ENCODE results near the gene LRP1B. TPM values are rescaled to one million over a fixed set of nuclear protein-coding genes. Genes with fewer than 3 reads are reported as not detected.

The LRP1B gene
- total RNA-seq, 2 donors from 2014 or later, result 0.79 to 1.8 TPM

GRCh38 chr2:141528990-141529389, 601.8 kb downstream of the LRP1B start:
- H3K36me3 ChIP-seq (ENCODE audit: control insufficient read depth, insufficient read depth, low read length), result no peaks in the 10 kb centered on the region
- WGBS, 2 experiments (ENCODE audit: insufficient coverage in 1 of 2, insufficient read length in 1 of 2), result 82 to 86% methylated on average over 4 to 5 of the region's 5 CpGs
- Mint-ChIP-seq H3K27me3 (ENCODE audit: insufficient read depth) (no peaks in the 10 kb centered on the region), H3K36me3 (ENCODE audit: low read depth) (no peaks in the 10 kb centered on the region), H3K4me3 (no peak overlapping the region), H3K27ac (no peak overlapping the region), H3K4me1 (no peaks in the 10 kb centered on the region), H3K9me3 (no peaks in the 10 kb centered on the region)
- H3K4me3 ChIP-seq (ENCODE audit: low read length), result no peak overlapping the region
- no peaks in the 10 kb centered on the region for H3K27me3 ChIP-seq (ENCODE audit: control insufficient read depth, insufficient read depth, low read length, poor library complexity, severe bottlenecking)
- TF ChIP-seq CTCF (conservative IDR thresholded peaks at IDR 0.05), result no peak
- DNase-seq, result no peak
- no peaks in the 10 kb centered on the region for H3K4me1 ChIP-seq (ENCODE audit: control insufficient read depth, insufficient read depth, low read length)
- H3K27ac ChIP-seq (ENCODE audit: low read depth, low read length), result no peak overlapping the region
- no peak overlapping the region for H3K9ac ChIP-seq (ENCODE audit: extremely low read depth, low read length, poor library complexity, severe bottlenecking)
- no peaks in the 10 kb centered on the region for H3K9me3 ChIP-seq (ENCODE audit: control insufficient read depth, low read length)

- Mint-ChIP-seq H3K36me3 (ENCODE audit: low read depth) (no peaks in the 10 kb centered on the region), H3K4me1 (no peaks in the 10 kb centered on the region), H3K9me3 (no peaks in the 10 kb centered on the region), H3K27me3 (ENCODE audit: insufficient read depth) (no peaks in the 10 kb centered on the region), H3K4me3 (no peak overlapping the region), H3K27ac (no peak overlapping the region)
- no peaks in the 10 kb centered on the region for H3K36me3 ChIP-seq (ENCODE audit: control insufficient read depth, insufficient read depth, low read length)
- no peak overlapping the region for H3K27ac ChIP-seq (ENCODE audit: low read depth, low read length)
- H3K9me3 ChIP-seq (ENCODE audit: control insufficient read depth, low read length), result no peaks in the 10 kb centered on the region
- no peaks in the 10 kb centered on the region for H3K27me3 ChIP-seq (ENCODE audit: control insufficient read depth, insufficient read depth, low read length, poor library complexity, severe bottlenecking)
- no peaks in the 10 kb centered on the region for H3K4me1 ChIP-seq (ENCODE audit: control insufficient read depth, insufficient read depth, low read length)
- no peak for TF ChIP-seq CTCF (conservative IDR thresholded peaks at IDR 0.05)
- no peak overlapping the region for H3K4me3 ChIP-seq (ENCODE audit: low read length)
- DNase-seq, result no peak
- H3K9ac ChIP-seq (ENCODE audit: extremely low read depth, low read length, poor library complexity, severe bottlenecking), result no peak overlapping the region
- 88 to 100% methylated on average over 1 to 2 of the region's 2 CpGs for WGBS, 2 experiments (ENCODE audit: insufficient coverage in 1 of 2, insufficient read length in 1 of 2)
Measured at GRCh38 chr2:141526760-141527159, 604.1 kb downstream of the LRP1B start.

- Histone ChIP-seq H3K4me3 (ENCODE audit: low read length) (no peak overlapping the region), H3K36me3 (ENCODE audit: control insufficient read depth, insufficient read depth, low read length) (no peaks in the 10 kb centered on the region), H3K4me1 (ENCODE audit: control insufficient read depth, insufficient read depth, low read length) (no peaks in the 10 kb centered on the region), H3K9me3 (ENCODE audit: control insufficient read depth, low read length) (no peaks in the 10 kb centered on the region), H3K27me3 (ENCODE audit: control insufficient read depth, insufficient read depth, low read length, poor library complexity, severe bottlenecking) (no peaks in the 10 kb centered on the region), H3K27ac (ENCODE audit: low read depth, low read length) (no peak overlapping the region), H3K9ac (ENCODE audit: extremely low read depth, low read length, poor library complexity, severe bottlenecking) (no peak overlapping the region)
- H3K27me3 Mint-ChIP-seq (ENCODE audit: insufficient read depth), result no peaks in the 10 kb centered on the region
- H3K9me3 Mint-ChIP-seq, result no peaks in the 10 kb centered on the region
- no peak for TF ChIP-seq CTCF (conservative IDR thresholded peaks at IDR 0.05)
- H3K27ac Mint-ChIP-seq, result no peak overlapping the region
- WGBS, 2 experiments (ENCODE audit: insufficient coverage in 1 of 2, insufficient read length in 1 of 2), result 65 to 100% methylated on average over 2 to 3 of the region's 3 CpGs
- no peak for DNase-seq
- H3K4me1 Mint-ChIP-seq, result no peaks in the 10 kb centered on the region
- no peaks in the 10 kb centered on the region for H3K36me3 Mint-ChIP-seq (ENCODE audit: low read depth)
- no peak overlapping the region for H3K4me3 Mint-ChIP-seq
Measured at GRCh38 chr2:141524777-141525176, 606.0 kb downstream of the LRP1B start.
